A673 (cell line): ENCODE results near the gene POLR3C. TPM values are rescaled to one million over a fixed set of nuclear protein-coding genes. Genes with fewer than 3 reads are reported as not detected.

Experiments
- BruUV-seq: library from RNA; stranded (reverse); fragments of 400-500 nt; replicated peaks from 2 replicates; lab custom pipeline; 2021; lab: Mats Ljungman, UMichigan
- CTCF ChIA-PET: fragments of 300-600 bp; sonication (Branson Sonifier 250); formaldehyde crosslinking; loops from one replicate; lab custom pipeline; 2022; ENCODE audit warnings: antibody characterized with exemption; lab: Charles Lee
- POLR2A ChIA-PET: fragments of 300-600 bp; sonication (Branson Sonifier 250); formaldehyde crosslinking; loops from one replicate; lab custom pipeline; 2022; ENCODE audit warnings: antibody characterized with exemption; ENCODE audit not compliant: low non-redundant PET; lab: Charles Lee
- DNase-seq: peaks from one replicate; pipeline ENCODE4 v3.0.0-alpha.2; 2015; ENCODE audit warnings: low spot score
- H3K27ac ChIP-seq: fragments of 200-600 bp; sonication (generic); 2 replicates; pipeline ENCODE4 v1.5.1; 2016; ENCODE audit warnings: mixed run types, low read depth, mild to moderate bottlenecking, mixed read lengths, antibody characterized with exemption, low read length; ENCODE audit not compliant: poor library complexity, severe bottlenecking
- H3K27me3 ChIP-seq: fragments of 200-600 bp; sonication (generic); replicated peaks from 2 replicates; pipeline ENCODE4 v1.6.1; 2017; ENCODE audit warnings: mixed run types, low read depth, mild to moderate bottlenecking, mixed read lengths, antibody characterized with exemption, low read length; ENCODE audit not compliant: insufficient read depth, poor library complexity
- H3K36me3 ChIP-seq: fragments of 200-600 bp; sonication (generic); 2 replicates; pipeline ENCODE4 v1.6.1; 2016; ENCODE audit warnings: mixed run types, mild to moderate bottlenecking, mixed read lengths, antibody characterized with exemption, low read length; ENCODE audit not compliant: insufficient read depth, poor library complexity, severe bottlenecking
- H3K4me1 ChIP-seq: fragments of 200-600 bp; sonication (generic); 2 replicates; pipeline ENCODE4 v1.6.1; 2017; ENCODE audit warnings: mixed run types, mild to moderate bottlenecking, mixed read lengths, antibody characterized with exemption, low read length; ENCODE audit not compliant: insufficient read depth, poor library complexity, severe bottlenecking
- H3K4me3 ChIP-seq: fragments of 200-600 bp; sonication (generic); 2 replicates; pipeline ENCODE4 v1.5.1; 2016; ENCODE audit warnings: low read depth, mixed run types, mild to moderate bottlenecking, mixed read lengths, low read length; ENCODE audit not compliant: poor library complexity, severe bottlenecking
- H3K9me3 ChIP-seq: fragments of 200-600 bp; sonication (generic); 2 replicates; pipeline ENCODE4 v1.6.1; 2016; ENCODE audit warnings: mixed run types, low read depth, mild to moderate bottlenecking, mixed read lengths, antibody characterized with exemption, low read length; ENCODE audit not compliant: poor library complexity, severe bottlenecking
- EZH2 ChIP-seq: fragments of 200-600 bp; sonication (generic); IDR thresholded peaks from 2 replicates; pipeline ENCODE4 v1.6.1; 2017; ENCODE audit warnings: borderline replicate concordance, low read depth, mild to moderate bottlenecking, mixed read lengths, antibody characterized with exemption, low read length; ENCODE audit not compliant: poor library complexity, severe bottlenecking
- intact Hi-C: fragments of 100-400 bp; cut with micrococcal nuclease; formaldehyde crosslinking; loops from one replicate; pipeline ENCODE4 v1.10.0; 2022; ENCODE audit not compliant: unreplicated experiment
- total RNA-seq: library from RNA; stranded (reverse); gene quantifications from 2 replicates; pipeline ENCODE4 v1.2.3, GENCODE V29; 2021
- TF ChIP-seq, protein P1 (sequence below): fragments of 300-800, 200-600 bp; sonication (generic); conservative IDR thresholded peaks from 2 replicates; pipeline ENCODE4 v1.5.1; 2017; ENCODE audit warnings: low read depth, mild to moderate bottlenecking, antibody characterized with exemption, low read length, moderate library complexity, mixed read lengths

The POLR3C gene
- total RNA-seq, 1 experiment from 2014 or later: 50.3 TPM

DNA sequence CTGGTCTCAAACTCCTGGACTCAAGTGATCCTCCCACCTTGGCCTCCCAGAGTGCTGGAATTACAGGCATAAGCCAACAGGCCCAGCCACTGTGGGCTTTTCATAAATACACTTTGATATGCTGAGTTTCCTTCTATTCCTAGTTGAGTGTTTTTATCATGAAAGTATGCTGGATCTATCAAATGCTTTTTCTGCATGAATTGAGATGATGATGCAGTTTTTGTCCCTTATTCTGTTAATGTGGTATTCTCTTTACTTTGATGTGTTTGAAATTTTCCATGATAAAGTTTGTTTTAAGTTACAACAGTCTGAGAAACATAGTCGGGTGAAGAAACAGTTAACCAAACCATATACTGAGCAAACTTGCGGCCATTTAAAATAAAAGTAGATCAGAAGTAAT lies 24.2 kb upstream of the POLR3C start:
- Histone ChIP-seq H3K27ac (no peak overlapping the region), H3K27me3 (no peaks in the 10 kb centered on the region), H3K36me3 (peaks cover 5% of the 10 kb centered on the region), H3K4me3 (no peak overlapping the region), H3K4me1 (peaks cover 15% of the 10 kb centered on the region), H3K9me3 (peaks cover 30% of the 10 kb centered on the region)
- ChIA-PET POLR2A (interaction anchor here (0.7 kb wide), 1 partner anchor 41 kb away, joined by 4 read pairs; no protein-coding TSS in a partner anchor), CTCF (no interaction called here)
- intact Hi-C loops: loop anchor here (10.0 kb wide), 1 partner anchor 55 kb away; the partner anchor contains the start of gene PIAS3
- BruUV-seq: no TSS peak
- TF ChIP-seq EZH2: no peak
- TF ChIP-seq, protein P1, sequence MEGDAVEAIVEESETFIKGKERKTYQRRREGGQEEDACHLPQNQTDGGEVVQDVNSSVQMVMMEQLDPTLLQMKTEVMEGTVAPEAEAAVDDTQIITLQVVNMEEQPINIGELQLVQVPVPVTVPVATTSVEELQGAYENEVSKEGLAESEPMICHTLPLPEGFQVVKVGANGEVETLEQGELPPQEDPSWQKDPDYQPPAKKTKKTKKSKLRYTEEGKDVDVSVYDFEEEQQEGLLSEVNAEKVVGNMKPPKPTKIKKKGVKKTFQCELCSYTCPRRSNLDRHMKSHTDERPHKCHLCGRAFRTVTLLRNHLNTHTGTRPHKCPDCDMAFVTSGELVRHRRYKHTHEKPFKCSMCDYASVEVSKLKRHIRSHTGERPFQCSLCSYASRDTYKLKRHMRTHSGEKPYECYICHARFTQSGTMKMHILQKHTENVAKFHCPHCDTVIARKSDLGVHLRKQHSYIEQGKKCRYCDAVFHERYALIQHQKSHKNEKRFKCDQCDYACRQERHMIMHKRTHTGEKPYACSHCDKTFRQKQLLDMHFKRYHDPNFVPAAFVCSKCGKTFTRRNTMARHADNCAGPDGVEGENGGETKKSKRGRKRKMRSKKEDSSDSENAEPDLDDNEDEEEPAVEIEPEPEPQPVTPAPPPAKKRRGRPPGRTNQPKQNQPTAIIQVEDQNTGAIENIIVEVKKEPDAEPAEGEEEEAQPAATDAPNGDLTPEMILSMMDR: no peak
- DNase-seq: no peak

DNA sequence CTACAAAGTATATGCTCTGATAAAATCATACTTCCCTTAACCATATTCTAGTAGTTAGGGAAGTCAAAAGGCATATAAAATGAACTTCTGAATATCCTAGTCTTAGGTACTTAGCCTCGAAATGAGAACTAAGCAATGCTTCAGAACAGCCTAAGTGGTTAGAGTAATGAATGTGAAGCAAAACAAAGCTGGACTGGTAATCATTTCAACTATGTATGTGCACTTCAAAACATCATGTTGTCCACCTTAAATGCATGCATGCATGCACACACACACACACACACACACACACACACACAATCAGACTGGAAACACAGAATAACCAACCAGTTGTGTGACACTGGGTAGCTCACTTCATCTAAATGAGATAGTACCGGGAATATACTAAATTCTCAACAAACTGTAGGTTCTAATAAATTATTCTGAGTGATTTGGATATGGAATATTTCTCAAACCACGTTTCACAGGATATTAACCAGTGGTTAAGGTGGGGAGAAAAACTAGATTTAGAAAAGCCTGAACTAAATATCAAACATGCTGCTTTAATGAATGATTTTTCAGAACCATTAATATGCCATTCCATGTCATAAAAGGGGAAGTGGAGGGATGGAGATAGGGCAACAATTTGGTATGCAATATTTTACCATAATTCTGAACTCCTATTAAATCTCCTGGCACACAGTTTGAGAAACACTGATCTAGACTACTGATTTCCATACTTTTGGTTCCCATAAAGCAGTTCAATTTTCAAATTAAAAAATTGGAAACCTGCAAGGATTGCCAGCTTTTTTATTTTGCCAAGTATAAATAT lies 19.6 kb upstream of the POLR3C start:
- Histone ChIP-seq H3K27me3 (no peaks in the 10 kb centered on the region), H3K4me1 (peaks cover 15% of the 10 kb centered on the region), H3K27ac (no peak overlapping the region), H3K36me3 (no peaks in the 10 kb centered on the region), H3K9me3 (no peaks in the 10 kb centered on the region), H3K4me3 (no peak overlapping the region)
- TF ChIP-seq EZH2: no peak
- TF ChIP-seq, protein P1: no peak
- no peak for DNase-seq
- ChIA-PET POLR2A (no interaction called here), CTCF (no interaction called here)
- BruUV-seq: no TSS peak
- intact Hi-C loops: loop anchor here (10.0 kb wide), 1 partner anchor 50 kb away; the partner anchor contains the start of gene PIAS3

DNA sequence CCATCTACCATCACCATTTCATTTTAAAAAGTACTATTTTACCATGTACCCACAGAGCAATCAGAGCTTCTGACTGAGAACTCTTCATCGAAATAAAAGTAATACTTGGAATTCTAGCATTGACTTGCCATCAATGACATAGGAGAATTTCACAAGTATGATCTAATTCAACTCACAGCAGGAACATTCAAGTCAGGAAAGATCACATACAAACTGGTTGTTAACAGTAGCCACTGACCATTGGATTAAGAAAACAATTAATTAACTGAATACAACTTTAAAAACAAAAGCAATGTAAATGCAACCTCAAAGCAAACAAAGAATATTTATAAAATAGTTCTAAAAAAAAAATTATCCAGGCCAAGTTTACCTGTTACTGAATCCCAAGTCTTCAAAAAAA lies 18.9 kb upstream of the POLR3C start:
- H3K4me3 ChIP-seq: no peak overlapping the region
- TF ChIP-seq, protein P1: no peak
- TF ChIP-seq EZH2: no peak
- peaks cover 15% of the 10 kb centered on the region for H3K4me1 ChIP-seq
- no TSS peak for BruUV-seq
- intact Hi-C loops: loop anchor here (10.0 kb wide), 1 partner anchor 50 kb away; the partner anchor contains the start of gene PIAS3
- POLR2A ChIA-PET: no interaction called here
- no peak overlapping the region for H3K27ac ChIP-seq
- H3K9me3 ChIP-seq: no peaks in the 10 kb centered on the region
- H3K27me3 ChIP-seq: no peaks in the 10 kb centered on the region
- DNase-seq: no peak
- CTCF ChIA-PET: no interaction called here
- H3K36me3 ChIP-seq: no peaks in the 10 kb centered on the region
